Transverse colon (tissue), 4 donors: ENCODE measurements around the gene SLC25A43.

ENCODE experiments used
- CTCF ChIP-seq, 5 experiments: fragments of 200-600 bp in 3 of 5; fragments of 450-650 bp in 2 of 5; sonication (generic) in 3 of 5; IDR thresholded peaks; 1 replicate in 2 of 5; 2 replicates in 3 of 5; pipeline ENCODE4 v1.5.1; 2016 to 2017; ENCODE audit warnings: antibody characterized with exemption in 5 of 5, inconsistent platforms in 3 of 5, mild to moderate bottlenecking in 2 of 5, moderate library complexity in 1 of 5
- POLR2A ChIP-seq: fragments of 450-650 bp; IDR thresholded peaks from one replicate; pipeline ENCODE4 v1.6.1; 2016; ENCODE audit warnings: antibody characterized with exemption, mild to moderate bottlenecking, moderate library complexity
- POLR2AphosphoS5 ChIP-seq, 3 donors: sonication (generic); formaldehyde crosslinking; IDR thresholded peaks; one replicate each; pipeline ENCODE4 v1.6.1; 2016; ENCODE audit warnings: antibody characterized with exemption in 3 of 3

DNA sequence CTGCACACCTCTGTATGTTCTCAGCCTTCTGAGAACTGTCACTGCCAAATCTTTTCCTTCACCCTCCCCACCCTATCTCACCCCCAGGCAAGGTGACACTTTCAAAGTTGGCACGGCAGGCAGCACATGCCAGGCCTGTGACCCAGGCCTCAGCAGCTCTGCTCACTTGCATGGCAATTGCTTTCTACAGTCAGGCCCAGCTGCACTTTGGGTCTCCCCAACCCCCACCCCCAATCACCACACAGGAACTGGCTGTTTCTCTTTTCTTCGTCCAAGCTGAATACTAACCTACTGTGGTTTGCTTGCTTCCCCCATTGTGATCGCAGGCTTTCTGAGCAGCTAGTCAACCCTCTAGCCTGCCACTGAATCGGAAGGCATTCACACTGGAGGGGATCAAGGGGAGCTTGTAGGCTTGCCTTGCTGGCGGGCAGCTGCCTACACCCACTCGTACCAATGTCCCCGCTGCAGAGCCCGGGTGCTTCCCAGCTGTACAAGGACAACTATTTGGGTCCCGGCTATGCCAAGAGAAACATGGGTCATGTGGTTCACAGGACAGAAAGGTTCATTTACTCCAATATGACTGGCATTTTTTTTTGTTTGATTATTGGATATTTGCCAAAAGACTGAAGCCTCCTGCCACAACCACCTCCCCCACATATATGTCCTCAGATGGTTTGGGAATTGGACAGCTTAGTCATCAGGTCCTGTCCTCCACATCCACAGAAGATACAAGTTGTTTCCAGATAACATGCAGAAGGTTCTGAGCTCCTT is 28.1 kb downstream of the SLC25A43 start:
- TF ChIP-seq POLR2A (no peak), CTCF (IDR thresholded peaks at IDR 0.05) (no peak), POLR2AphosphoS5 (IDR thresholded peaks at IDR 0.05) (no peak)
